GM23338 (cell line): ENCODE measurements around the gene TMEM63A.

Experiments
- EZH2 ChIP-seq: fragments of 200-600 bp; sonication (generic); IDR thresholded peaks from one replicate; pipeline ENCODE4 v1.8.0; 2017; ENCODE audit warnings: antibody characterized with exemption, mild to moderate bottlenecking, low read depth; ENCODE audit not compliant: unreplicated experiment
- EZH2phosphoT487 ChIP-seq: fragments of 200-600 bp; sonication (generic); IDR thresholded peaks from one replicate; pipeline ENCODE4 v1.8.1; 2018; ENCODE audit warnings: antibody characterized with exemption; ENCODE audit not compliant: unreplicated experiment
- JUNB ChIP-seq: IDR thresholded peaks from one replicate; pipeline ENCODE4 v1.6.1; 2016; ENCODE audit warnings: antibody characterized with exemption; ENCODE audit not compliant: unreplicated experiment
- POLR2AphosphoS5 ChIP-seq: IDR thresholded peaks from 2 replicates; pipeline ENCODE4 v1.6.1; 2016; ENCODE audit warnings: antibody characterized with exemption, low read depth
- ZNF331 ChIP-seq: fragments of 250-450 bp; sonication (Bioruptor Pico); IDR thresholded peaks from 2 replicates; pipeline ENCODE4 v1.5.0; 2020; ENCODE audit warnings: low read depth, mild to moderate bottlenecking, moderate library complexity
- TF ChIP-seq, protein P1 (sequence below): IDR thresholded peaks from one replicate; pipeline ENCODE4 v1.6.1; 2018; ENCODE audit warnings: antibody characterized with exemption; ENCODE audit not compliant: unreplicated experiment
- TF ChIP-seq, protein P2 (sequence below), 2 experiments: fragments of 200-600 bp in 1 of 2; sonication (generic) in 1 of 2; conservative IDR thresholded peaks; 2 replicates each; pipeline versions ENCODE4 v1.5.1 to v1.6.1; 2016 to 2017; ENCODE audit warnings: antibody characterized with exemption in 2 of 2, low read depth in 2 of 2, mild to moderate bottlenecking in 2 of 2, moderate library complexity in 1 of 2

DNA sequence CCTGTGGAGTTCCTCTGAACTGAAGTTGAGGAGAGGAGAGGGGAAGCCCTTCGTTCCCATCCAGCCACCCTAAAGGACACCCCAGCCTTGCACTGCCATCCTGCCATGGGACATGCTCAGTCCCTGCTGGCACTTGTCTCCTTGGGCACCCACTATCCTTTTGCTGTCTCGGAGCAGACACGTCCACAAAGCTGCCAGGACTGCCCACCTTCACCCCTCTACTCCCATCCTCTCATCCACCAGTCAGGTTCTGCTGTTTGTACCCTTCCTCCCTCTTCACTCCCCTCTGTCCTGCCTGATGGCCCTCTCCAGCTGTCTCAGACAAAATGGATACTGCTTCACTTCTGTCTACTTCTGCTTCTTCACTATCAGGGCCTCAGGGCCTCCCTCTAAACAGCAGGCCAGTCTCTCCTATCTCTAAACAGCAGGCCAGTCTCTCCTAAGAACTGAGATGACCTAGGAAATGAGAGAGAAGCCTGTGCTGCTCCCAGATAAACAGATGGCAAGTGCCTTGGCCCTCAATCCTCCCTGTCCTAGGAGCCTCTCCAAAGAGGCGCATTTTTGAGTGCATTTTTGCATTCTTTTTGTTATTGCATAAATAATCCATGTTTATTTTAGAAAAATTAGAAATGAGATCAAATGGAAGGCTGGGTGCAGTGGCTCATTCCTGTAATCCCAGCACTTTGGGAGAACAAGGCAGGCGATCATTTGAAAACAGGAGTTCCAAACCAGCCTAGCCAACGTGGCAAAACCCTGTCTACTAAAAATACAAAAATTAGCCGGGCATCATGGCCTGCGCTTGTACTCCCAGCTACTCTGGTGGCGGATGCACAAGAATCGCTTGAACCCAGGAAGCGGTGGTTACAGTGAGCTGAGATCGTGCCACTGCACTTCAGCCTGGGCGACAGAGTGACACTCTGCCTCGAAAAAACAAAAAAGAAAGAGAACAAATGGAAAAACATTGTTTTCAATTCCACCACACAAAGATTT is 46.3 kb upstream of the TMEM63A start:
- TF ChIP-seq, protein P1, sequence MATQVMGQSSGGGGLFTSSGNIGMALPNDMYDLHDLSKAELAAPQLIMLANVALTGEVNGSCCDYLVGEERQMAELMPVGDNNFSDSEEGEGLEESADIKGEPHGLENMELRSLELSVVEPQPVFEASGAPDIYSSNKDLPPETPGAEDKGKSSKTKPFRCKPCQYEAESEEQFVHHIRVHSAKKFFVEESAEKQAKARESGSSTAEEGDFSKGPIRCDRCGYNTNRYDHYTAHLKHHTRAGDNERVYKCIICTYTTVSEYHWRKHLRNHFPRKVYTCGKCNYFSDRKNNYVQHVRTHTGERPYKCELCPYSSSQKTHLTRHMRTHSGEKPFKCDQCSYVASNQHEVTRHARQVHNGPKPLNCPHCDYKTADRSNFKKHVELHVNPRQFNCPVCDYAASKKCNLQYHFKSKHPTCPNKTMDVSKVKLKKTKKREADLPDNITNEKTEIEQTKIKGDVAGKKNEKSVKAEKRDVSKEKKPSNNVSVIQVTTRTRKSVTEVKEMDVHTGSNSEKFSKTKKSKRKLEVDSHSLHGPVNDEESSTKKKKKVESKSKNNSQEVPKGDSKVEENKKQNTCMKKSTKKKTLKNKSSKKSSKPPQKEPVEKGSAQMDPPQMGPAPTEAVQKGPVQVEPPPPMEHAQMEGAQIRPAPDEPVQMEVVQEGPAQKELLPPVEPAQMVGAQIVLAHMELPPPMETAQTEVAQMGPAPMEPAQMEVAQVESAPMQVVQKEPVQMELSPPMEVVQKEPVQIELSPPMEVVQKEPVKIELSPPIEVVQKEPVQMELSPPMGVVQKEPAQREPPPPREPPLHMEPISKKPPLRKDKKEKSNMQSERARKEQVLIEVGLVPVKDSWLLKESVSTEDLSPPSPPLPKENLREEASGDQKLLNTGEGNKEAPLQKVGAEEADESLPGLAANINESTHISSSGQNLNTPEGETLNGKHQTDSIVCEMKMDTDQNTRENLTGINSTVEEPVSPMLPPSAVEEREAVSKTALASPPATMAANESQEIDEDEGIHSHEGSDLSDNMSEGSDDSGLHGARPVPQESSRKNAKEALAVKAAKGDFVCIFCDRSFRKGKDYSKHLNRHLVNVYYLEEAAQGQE: no peak
- TF ChIP-seq, protein P2, sequence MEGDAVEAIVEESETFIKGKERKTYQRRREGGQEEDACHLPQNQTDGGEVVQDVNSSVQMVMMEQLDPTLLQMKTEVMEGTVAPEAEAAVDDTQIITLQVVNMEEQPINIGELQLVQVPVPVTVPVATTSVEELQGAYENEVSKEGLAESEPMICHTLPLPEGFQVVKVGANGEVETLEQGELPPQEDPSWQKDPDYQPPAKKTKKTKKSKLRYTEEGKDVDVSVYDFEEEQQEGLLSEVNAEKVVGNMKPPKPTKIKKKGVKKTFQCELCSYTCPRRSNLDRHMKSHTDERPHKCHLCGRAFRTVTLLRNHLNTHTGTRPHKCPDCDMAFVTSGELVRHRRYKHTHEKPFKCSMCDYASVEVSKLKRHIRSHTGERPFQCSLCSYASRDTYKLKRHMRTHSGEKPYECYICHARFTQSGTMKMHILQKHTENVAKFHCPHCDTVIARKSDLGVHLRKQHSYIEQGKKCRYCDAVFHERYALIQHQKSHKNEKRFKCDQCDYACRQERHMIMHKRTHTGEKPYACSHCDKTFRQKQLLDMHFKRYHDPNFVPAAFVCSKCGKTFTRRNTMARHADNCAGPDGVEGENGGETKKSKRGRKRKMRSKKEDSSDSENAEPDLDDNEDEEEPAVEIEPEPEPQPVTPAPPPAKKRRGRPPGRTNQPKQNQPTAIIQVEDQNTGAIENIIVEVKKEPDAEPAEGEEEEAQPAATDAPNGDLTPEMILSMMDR (conservative IDR thresholded peaks at IDR 0.05; ENCODE audit: low read depth in 2 of 2): no peak
- TF ChIP-seq EZH2: no peak
- TF ChIP-seq POLR2AphosphoS5: no peak
- TF ChIP-seq EZH2phosphoT487: no peak
- no peak for TF ChIP-seq JUNB
- TF ChIP-seq ZNF331 (CRISPR knock-in tag): no peak
